ENCODE data around the gene DEPP1.

DNA sequence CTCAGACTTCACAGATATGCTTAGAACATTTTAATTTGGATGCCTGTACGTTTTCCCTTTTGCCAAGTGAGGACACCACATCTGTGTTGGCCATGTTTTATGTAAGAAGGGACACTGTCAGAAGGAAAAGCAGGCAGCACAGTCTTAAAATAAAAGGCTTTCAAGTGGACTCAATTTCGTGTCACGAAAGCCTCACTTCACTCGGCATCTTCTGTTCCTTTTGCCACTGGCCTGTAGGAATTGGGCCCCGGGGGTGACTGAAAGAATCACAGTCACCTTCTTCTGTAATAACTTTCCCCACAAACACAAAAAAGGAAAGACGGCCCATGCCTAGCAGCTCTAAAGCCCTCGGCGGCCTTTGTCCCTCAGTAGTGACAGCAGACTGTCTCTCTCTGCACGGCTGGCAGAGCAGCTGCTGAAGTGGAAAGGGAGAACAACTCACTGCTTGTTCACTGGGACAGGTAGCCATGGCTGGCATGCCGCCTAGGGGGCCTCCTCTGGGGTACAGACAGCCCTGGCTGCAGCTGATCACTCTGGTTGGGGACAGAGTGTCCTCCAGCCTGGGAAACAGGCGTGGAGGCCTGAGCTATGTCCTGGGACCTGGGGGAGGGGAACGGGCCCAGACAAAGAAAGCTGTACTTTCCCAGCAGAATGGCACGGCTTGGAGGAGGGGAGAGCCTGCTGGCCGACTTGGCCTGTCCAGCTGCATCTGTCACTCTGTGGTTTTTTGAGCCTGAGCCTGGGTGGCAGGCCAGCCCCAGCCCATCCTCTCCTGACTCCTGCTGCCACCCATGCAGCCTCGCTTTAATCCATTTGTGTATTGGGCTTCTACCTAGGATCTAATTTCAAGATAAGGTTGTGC lies 14.6 kb downstream of the DEPP1 start:
- TF ChIP-seq, protein P1, sequence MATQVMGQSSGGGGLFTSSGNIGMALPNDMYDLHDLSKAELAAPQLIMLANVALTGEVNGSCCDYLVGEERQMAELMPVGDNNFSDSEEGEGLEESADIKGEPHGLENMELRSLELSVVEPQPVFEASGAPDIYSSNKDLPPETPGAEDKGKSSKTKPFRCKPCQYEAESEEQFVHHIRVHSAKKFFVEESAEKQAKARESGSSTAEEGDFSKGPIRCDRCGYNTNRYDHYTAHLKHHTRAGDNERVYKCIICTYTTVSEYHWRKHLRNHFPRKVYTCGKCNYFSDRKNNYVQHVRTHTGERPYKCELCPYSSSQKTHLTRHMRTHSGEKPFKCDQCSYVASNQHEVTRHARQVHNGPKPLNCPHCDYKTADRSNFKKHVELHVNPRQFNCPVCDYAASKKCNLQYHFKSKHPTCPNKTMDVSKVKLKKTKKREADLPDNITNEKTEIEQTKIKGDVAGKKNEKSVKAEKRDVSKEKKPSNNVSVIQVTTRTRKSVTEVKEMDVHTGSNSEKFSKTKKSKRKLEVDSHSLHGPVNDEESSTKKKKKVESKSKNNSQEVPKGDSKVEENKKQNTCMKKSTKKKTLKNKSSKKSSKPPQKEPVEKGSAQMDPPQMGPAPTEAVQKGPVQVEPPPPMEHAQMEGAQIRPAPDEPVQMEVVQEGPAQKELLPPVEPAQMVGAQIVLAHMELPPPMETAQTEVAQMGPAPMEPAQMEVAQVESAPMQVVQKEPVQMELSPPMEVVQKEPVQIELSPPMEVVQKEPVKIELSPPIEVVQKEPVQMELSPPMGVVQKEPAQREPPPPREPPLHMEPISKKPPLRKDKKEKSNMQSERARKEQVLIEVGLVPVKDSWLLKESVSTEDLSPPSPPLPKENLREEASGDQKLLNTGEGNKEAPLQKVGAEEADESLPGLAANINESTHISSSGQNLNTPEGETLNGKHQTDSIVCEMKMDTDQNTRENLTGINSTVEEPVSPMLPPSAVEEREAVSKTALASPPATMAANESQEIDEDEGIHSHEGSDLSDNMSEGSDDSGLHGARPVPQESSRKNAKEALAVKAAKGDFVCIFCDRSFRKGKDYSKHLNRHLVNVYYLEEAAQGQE (IDR thresholded peaks at IDR 0.05; ENCODE audit: insufficient replicate concordance, low read depth) = no peak
- TF ChIP-seq, protein P2, sequence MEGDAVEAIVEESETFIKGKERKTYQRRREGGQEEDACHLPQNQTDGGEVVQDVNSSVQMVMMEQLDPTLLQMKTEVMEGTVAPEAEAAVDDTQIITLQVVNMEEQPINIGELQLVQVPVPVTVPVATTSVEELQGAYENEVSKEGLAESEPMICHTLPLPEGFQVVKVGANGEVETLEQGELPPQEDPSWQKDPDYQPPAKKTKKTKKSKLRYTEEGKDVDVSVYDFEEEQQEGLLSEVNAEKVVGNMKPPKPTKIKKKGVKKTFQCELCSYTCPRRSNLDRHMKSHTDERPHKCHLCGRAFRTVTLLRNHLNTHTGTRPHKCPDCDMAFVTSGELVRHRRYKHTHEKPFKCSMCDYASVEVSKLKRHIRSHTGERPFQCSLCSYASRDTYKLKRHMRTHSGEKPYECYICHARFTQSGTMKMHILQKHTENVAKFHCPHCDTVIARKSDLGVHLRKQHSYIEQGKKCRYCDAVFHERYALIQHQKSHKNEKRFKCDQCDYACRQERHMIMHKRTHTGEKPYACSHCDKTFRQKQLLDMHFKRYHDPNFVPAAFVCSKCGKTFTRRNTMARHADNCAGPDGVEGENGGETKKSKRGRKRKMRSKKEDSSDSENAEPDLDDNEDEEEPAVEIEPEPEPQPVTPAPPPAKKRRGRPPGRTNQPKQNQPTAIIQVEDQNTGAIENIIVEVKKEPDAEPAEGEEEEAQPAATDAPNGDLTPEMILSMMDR (IDR thresholded peaks at IDR 0.05; ENCODE audit: insufficient read depth, low read length) = no peak
- TF ChIP-seq GABPA (IDR thresholded peaks at IDR 0.05; ENCODE audit: low read depth) = no peak

All from HL-60 (cell line).